Psoas muscle (tissue), 8 donors: Measurements from ENCODE around the gene RPL35. TPM values are rescaled to one million over a fixed set of nuclear protein-coding genes. Genes with fewer than 3 reads are reported as not detected.
"Not testable (repeated sequence)": the region's sequence is repeated elsewhere in the genome, so short reads cannot be mapped to it uniquely, and the experiment has no call there.

Source experiments
- ATAC-seq, 4 donors: fragments of 200-7000 bp; cut with Tn5 transposase; one replicate each; pipeline ENCODE4 v1.9.1; 2020; ENCODE audit warnings: moderate library complexity in 3 of 4, mild to moderate bottlenecking in 2 of 4
- DNase-seq, 2 donors: peaks; one replicate each; pipeline ENCODE4 v3.0.0-alpha.2; 2020
- H3K27ac ChIP-seq: fragments of 200-600 bp; one replicate; pipeline ENCODE4 v1.8.0; 2022
- H3K27me3 ChIP-seq, 3 donors: fragments of 200-600 bp in 1 of 3; one replicate each; pipeline versions ENCODE4 v1.6.1 to v1.8.0; 2013 to 2022; ENCODE audit warnings: low read length in 2 of 3, mild to moderate bottlenecking in 2 of 3, moderate library complexity in 1 of 3; ENCODE audit not compliant: insufficient read depth in 3 of 3
- H3K36me3 ChIP-seq, 2 donors: fragments of 200-600 bp in 1 of 2; one replicate each; pipeline versions ENCODE4 v1.6.1 to v1.8.0; 2013 to 2022; ENCODE audit warnings: low read depth in 1 of 2, mild to moderate bottlenecking in 1 of 2, moderate library complexity in 1 of 2; ENCODE audit not compliant: insufficient read depth in 1 of 2
- H3K4me1 ChIP-seq: fragments of 200-600 bp; one replicate; pipeline ENCODE4 v1.8.0; 2022
- H3K4me3 ChIP-seq: fragments of 200-600 bp; one replicate; pipeline ENCODE4 v1.8.0; 2022; ENCODE audit warnings: mild to moderate bottlenecking
- H3K9me3 ChIP-seq: fragments of 200-600 bp; one replicate; pipeline ENCODE4 v1.8.0; 2022
- CTCF ChIP-seq: fragments of 200-600 bp; IDR thresholded peaks from one replicate; pipeline ENCODE4 v1.8.0; 2022; ENCODE audit warnings: antibody characterized with exemption
- WGBS, 3 donors: extraction: QIAGEN DNeasy Blood & Tissue Kit; methylation state at CpG; one replicate each; pipeline versions ENCODE4 v1.1.6 to v1.1.7; 2013; 5-methylcytosine and 5-hydroxymethylcytosine counted together
- intact Hi-C, 2 donors: fragments of 100-400 bp; cut with DNase I; formaldehyde crosslinking; loops; one replicate each; pipeline versions ENCODE4 v1.11.0 to v1.14.2; 2022
- polyA plus RNA-seq, 3 donors: library from polyadenylated mRNA; stranded (reverse); fragments of 200-250 nt; gene quantifications; one replicate each; pipeline ENCODE4 v1.2.3, GENCODE V29; 2013
- total RNA-seq, 4 donors: library from RNA; stranded (reverse); fragmentation: NEBNext Ultra II Directional in 2 of 4; extraction: Animal tissue kit (Norgen Biotek cat#: 25700) in 2 of 4; gene quantifications; one replicate each; pipeline versions ENCODE4 v1.2.1 to v1.2.4, GENCODE V29; 2021 to 2023
- donor health status: healthy with polysubstance abuse.
- donor health status: DM: no; HTN: no; CAD: no; lungs with moderate emphysema.
- donor health status: Bipolar disorder and iron deficiency.
- donor health status: healthy.
- donor health status: DM: yes; HTN: yes; CAD: no.
- donor health status: DM: no; HTN: no; CAD: no.
- donor health status: DM: no; HTN: no; CAD: no.
- donor health status: DM: yes; HTN: yes; CAD: no.

The RPL35 gene
- total and polyA plus RNA-seq, 7 donors, result 994 to 4,666 (median 1,307) TPM

GRCh38 chr9:124841075-124841821 lies 20.5 kb downstream of the RPL35 start:
- Histone ChIP-seq H3K9me3 (no peaks in the 10 kb centered on the region), H3K4me1 (peaks cover 8% of the 10 kb centered on the region), H3K4me3 (no peak overlapping the region), H3K27ac (peak overlapping the region; percentile 50), H3K27me3 (no peaks in the 10 kb centered on the region), H3K36me3 (no peaks in the 10 kb centered on the region)
- DNase-seq, result no peak
- intact Hi-C loops, result no loop called here
- 86 to 92% (median 88%) methylated on average over 10 to 14 of the region's 14 CpGs for WGBS, 3 donors
- no peak for TF ChIP-seq CTCF
- no peak for ATAC-seq

- TF ChIP-seq CTCF, result peak; percentile 32
- Histone ChIP-seq H3K4me3 (no peak overlapping the region), H3K9me3 (no peaks in the 10 kb centered on the region), H3K4me1 (peaks cover 11% of the 10 kb centered on the region), H3K27me3 (no peaks in the 10 kb centered on the region), H3K36me3 (no peaks in the 10 kb centered on the region), H3K27ac (peak overlapping the region; percentile 50)
- ATAC-seq, result peak; percentile 88 to 96 (median 96)
- intact Hi-C loops, result no loop called here
- peak; percentile 66 to 86 for DNase-seq
- 22 to 42% (median 25%) methylated on average over 13 to 18 of the region's 18 CpGs for WGBS, 3 donors
These were observed 21.4 kb downstream of the RPL35 start for GRCh38 chr9:124840300-124840833.

- H3K9me3 ChIP-seq, result no peaks in the 10 kb centered on the region
- H3K27me3 ChIP-seq, result no peaks in the 10 kb centered on the region
- H3K27ac ChIP-seq, result peak overlapping the region; percentile 50
- WGBS, 3 donors, result 40 to 57% (median 48%) methylated on average over 12 of the region's 12 CpGs
- DNase-seq, result no peak
- H3K4me3 ChIP-seq, result no peak overlapping the region
- no peaks in the 10 kb centered on the region for H3K36me3 ChIP-seq
- ATAC-seq, result peak; percentile 34 to 63 (median 52)
- intact Hi-C loops, result no loop called here
- TF ChIP-seq CTCF, result peak; percentile 33
- H3K4me1 ChIP-seq, result peaks cover 17% of the 10 kb centered on the region
These were observed 22.0 kb downstream of the RPL35 start for GRCh38 chr9:124839612-124840299.

- intact Hi-C loops, H3K36me3 ChIP-seq, ATAC-seq, H3K9me3 ChIP-seq, H3K27ac ChIP-seq, H3K27me3 ChIP-seq, DNase-seq, H3K4me3 ChIP-seq: not testable (repeated sequence)
- H3K4me1 ChIP-seq, result peaks cover 20% of the 10 kb centered on the region
- WGBS, 3 donors, result 78 to 94% (median 87%) methylated on average over 23 to 44 of the region's 52 CpGs
These were observed 23.0 kb downstream of the RPL35 start for GRCh38 chr9:124838567-124839275.

- WGBS, 3 donors, result 73 to 92% (median 86%) methylated on average over 5 of the region's 5 CpGs
- DNase-seq, H3K27me3 ChIP-seq, H3K36me3 ChIP-seq, H3K9me3 ChIP-seq, H3K4me3 ChIP-seq, ATAC-seq, H3K27ac ChIP-seq, intact Hi-C loops: not testable (repeated sequence)
- H3K4me1 ChIP-seq, result peaks cover 20% of the 10 kb centered on the region
These were observed 23.6 kb downstream of the RPL35 start for GRCh38 chr9:124838132-124838531.
